ENCODE results near the gene FLT1. TPM values are rescaled to one million over a fixed set of nuclear protein-coding genes. Genes with fewer than 3 reads are reported as not detected.

FLT1 gene
- total and polyA plus RNA-seq, 7 donors = 9.0 to 38.6 (median 15.6) TPM

- no peak overlapping the region for H3K27ac ChIP-seq
- WGBS, 3 donors = 89 to 98% (median 93%) methylated on average over 2 of the region's 2 CpGs
- DNase-seq = no peak
- H3K4me3 ChIP-seq = no peak overlapping the region
- intact Hi-C loops (cut with DNase I) = no loop called here
- no peaks in the 10 kb centered on the region for H3K4me1 ChIP-seq
- no peaks in the 10 kb centered on the region for H3K9me3 ChIP-seq
- H3K36me3 ChIP-seq (ENCODE audit: insufficient read depth in 1 of 2, low read depth in 1 of 2) = peaks cover 0 to 3% of the 10 kb centered on the region in 2 donors
- TF ChIP-seq CTCF (IDR thresholded peaks at IDR 0.05) = no peak
- no peak for ATAC-seq
- H3K27me3 ChIP-seq (ENCODE audit: insufficient read depth in 3 of 3, low read length in 2 of 3) = peaks cover 0 to 7% (median 2%) of the 10 kb centered on the region in 3 donors
Measured at GRCh38 chr13:28346154-28346553, 148.8 kb downstream of the FLT1 start.

GRCh38 chr13:28344163-28344562 lies 150.8 kb downstream of the FLT1 start:
- Histone ChIP-seq H3K4me1 (no peaks in the 10 kb centered on the region), H3K27me3 (ENCODE audit: insufficient read depth in 3 of 3, low read length in 2 of 3) (peaks cover 0 to 7% (median 0%) of the 10 kb centered on the region in 3 donors), H3K9me3 (no peaks in the 10 kb centered on the region), H3K4me3 (no peak overlapping the region), H3K36me3 (ENCODE audit: insufficient read depth in 1 of 2, low read depth in 1 of 2) (peaks cover 0 to 3% of the 10 kb centered on the region in 2 donors), H3K27ac (no peak overlapping the region)
- ATAC-seq (no peak), DNase-seq (no peak)
- intact Hi-C loops (cut with DNase I) = no loop called here
- no peak for TF ChIP-seq CTCF (IDR thresholded peaks at IDR 0.05)
- 62 to 71% (median 65%) methylated on average over 3 of the region's 3 CpGs for WGBS, 3 donors

- WGBS, 3 donors = 78 to 89% (median 87%) methylated on average over 2 of the region's 2 CpGs
- Histone ChIP-seq H3K27me3 (ENCODE audit: insufficient read depth in 3 of 3, low read length in 2 of 3) (peaks cover 0 to 7% (median 0%) of the 10 kb centered on the region in 3 donors), H3K4me3 (no peak overlapping the region), H3K4me1 (no peaks in the 10 kb centered on the region), H3K27ac (no peak overlapping the region), H3K36me3 (ENCODE audit: insufficient read depth in 1 of 2, low read depth in 1 of 2) (peaks cover 0 to 3% of the 10 kb centered on the region in 2 donors), H3K9me3 (no peaks in the 10 kb centered on the region)
- DNase-seq = no peak
- intact Hi-C loops (cut with DNase I) = no loop called here
- no peak for ATAC-seq
- TF ChIP-seq CTCF (IDR thresholded peaks at IDR 0.05) = no peak
Measured at GRCh38 chr13:28342251-28342650, 152.7 kb downstream of the FLT1 start.

GRCh38 chr13:28340272-28340793 lies 154.6 kb downstream of the FLT1 start:
- WGBS, 3 donors = 67 to 81% (median 70%) methylated on average over 2 of the region's 2 CpGs
- peaks cover 0 to 3% of the 10 kb centered on the region in 2 donors for H3K36me3 ChIP-seq (ENCODE audit: insufficient read depth in 1 of 2, low read depth in 1 of 2)
- H3K9me3 ChIP-seq = no peaks in the 10 kb centered on the region
- H3K27ac ChIP-seq = no peak overlapping the region
- DNase-seq = no peak
- H3K4me1 ChIP-seq = no peaks in the 10 kb centered on the region
- no peak overlapping the region for H3K4me3 ChIP-seq
- no peak for ATAC-seq
- no peak for TF ChIP-seq CTCF (IDR thresholded peaks at IDR 0.05)
- H3K27me3 ChIP-seq (ENCODE audit: insufficient read depth in 3 of 3, low read length in 2 of 3) = peaks cover 0 to 3% (median 0%) of the 10 kb centered on the region in 3 donors
- intact Hi-C loops (cut with DNase I) = no loop called here

- no peak for TF ChIP-seq CTCF (IDR thresholded peaks at IDR 0.05)
- Histone ChIP-seq H3K27ac (no peak overlapping the region), H3K4me3 (no peak overlapping the region), H3K36me3 (ENCODE audit: insufficient read depth in 1 of 2, low read depth in 1 of 2) (peaks cover 0 to 3% of the 10 kb centered on the region in 2 donors), H3K27me3 (ENCODE audit: insufficient read depth in 3 of 3, low read length in 2 of 3) (no peaks in the 10 kb centered on the region), H3K9me3 (no peaks in the 10 kb centered on the region), H3K4me1 (no peaks in the 10 kb centered on the region)
- 77 to 81% (median 78%) methylated on average over 2 of the region's 2 CpGs for WGBS, 3 donors
- no peak for ATAC-seq
- intact Hi-C loops (cut with DNase I) = no loop called here
- no peak for DNase-seq
Measured at GRCh38 chr13:28339419-28339818, 155.5 kb downstream of the FLT1 start.

All from psoas muscle (tissue), 8 donors.